Measurements from ENCODE around the gene MTHFD2.

MTHFD2 gene

GRCh38 chr2:74164761-74165160 is 33.7 kb upstream of the MTHFD2 start:
- DNase-seq (ENCODE audit: low spot score) = no peak
- ChIA-PET CTCF (no interaction called here), POLR2A (ENCODE audit: low non-redundant PET) (no interaction called here)
- TF ChIP-seq CTCF (conservative IDR thresholded peaks at IDR 0.05; ENCODE audit: low read depth) = no peak
- H3K27ac ChIP-seq = no peak overlapping the region

GRCh38 chr2:74168739-74169138 is 29.7 kb upstream of the MTHFD2 start:
- ChIA-PET CTCF (interaction anchor here (0.6 kb wide), 1 partner anchor 1276 kb away, joined by 4 read pairs; no protein-coding TSS in a partner anchor), POLR2A (ENCODE audit: low non-redundant PET) (interaction anchor here (1.0 kb wide), 1 partner anchor 31 kb away, joined by 4 read pairs; no protein-coding TSS in a partner anchor)
- no peak for TF ChIP-seq CTCF (conservative IDR thresholded peaks at IDR 0.05; ENCODE audit: low read depth)
- no peak overlapping the region for H3K27ac ChIP-seq
- DNase-seq (ENCODE audit: low spot score) = no peak

DNA sequence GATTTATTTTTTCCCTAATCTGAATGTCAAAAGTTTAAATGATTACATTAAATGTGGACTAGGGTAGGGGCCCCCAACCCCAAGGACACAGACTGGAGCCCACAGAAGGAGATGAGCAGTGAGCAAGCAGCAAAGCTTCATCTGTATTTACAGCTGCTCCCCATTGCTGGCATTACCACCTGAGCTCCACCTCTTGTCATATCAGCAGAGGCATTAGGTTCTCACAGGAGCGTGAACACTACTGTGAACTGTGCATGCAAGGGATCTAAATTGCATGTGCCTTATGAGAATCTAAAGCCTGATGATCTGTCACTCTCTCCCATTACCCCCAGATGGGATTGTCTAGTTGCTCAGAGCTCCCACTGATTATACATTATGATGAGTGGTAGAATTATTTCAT is 23.5 kb upstream of the MTHFD2 start:
- ChIA-PET CTCF (interaction anchor here (0.5 to 1.1 kb wide), 3 partner anchors 11 to 339 kb away, joined by 3 to 4 read pairs (median 3); partner anchors contain the start of gene MTHFD2), POLR2A (ENCODE audit: low non-redundant PET) (no interaction called here)
- no peak overlapping the region for H3K27ac ChIP-seq
- TF ChIP-seq CTCF (conservative IDR thresholded peaks at IDR 0.05; ENCODE audit: low read depth) = no peak
- DNase-seq (ENCODE audit: low spot score) = no peak

DNA sequence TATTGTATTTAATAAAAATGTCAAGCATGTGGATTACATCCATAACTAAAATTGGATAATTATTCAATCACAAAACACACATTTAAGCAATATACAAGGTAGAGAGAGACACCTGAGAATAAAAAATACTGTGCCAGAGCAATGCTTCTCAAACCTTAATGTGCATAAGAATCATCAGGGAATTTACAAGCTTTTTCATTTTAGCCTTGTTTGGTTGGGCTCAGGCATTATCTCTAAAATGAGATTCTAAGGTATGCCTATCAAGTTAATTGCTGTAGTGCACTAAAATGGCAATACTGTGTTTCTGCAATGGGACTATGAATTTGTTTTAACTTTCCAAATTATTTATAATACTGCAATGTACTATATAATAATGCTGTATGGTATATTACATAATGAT is 20.7 kb upstream of the MTHFD2 start:
- POLR2A ChIA-PET (ENCODE audit: low non-redundant PET) = interaction anchor here (1.5 kb wide), 1 partner anchor 27 kb away, joined by 4 read pairs; no protein-coding TSS in a partner anchor
- no peak for DNase-seq (ENCODE audit: low spot score)
- no peak for TF ChIP-seq CTCF (conservative IDR thresholded peaks at IDR 0.05; ENCODE audit: low read depth)
- CTCF ChIA-PET = interaction anchor here (0.7 to 1.1 kb wide), 2 partner anchors 22 to 149 kb away, joined by 3 to 5 read pairs; no protein-coding TSS in a partner anchor
- H3K27ac ChIP-seq = peak overlapping the region; percentile 95

GRCh38 chr2:74178211-74179062 is 20.0 kb upstream of the MTHFD2 start, which contains the start of gene MOB1A:
Gene MOB1A (minus strand): TSS chr2:74178879. CDS start chr2:74178674, 205 bp downstream.
- peak; percentile 98 for DNase-seq (ENCODE audit: low spot score)
- ChIA-PET CTCF (interaction anchor here (0.7 to 1.1 kb wide), 3 partner anchors 10 to 148 kb away, joined by 3 to 5 read pairs (median 3); no protein-coding TSS in a partner anchor), POLR2A (ENCODE audit: low non-redundant PET) (interaction anchor here (0.6 to 1.5 kb wide), 5 partner anchors 10 to 966 kb away, joined by 3 to 5 read pairs (median 3); no protein-coding TSS in a partner anchor)
- no peak for TF ChIP-seq CTCF (conservative IDR thresholded peaks at IDR 0.05; ENCODE audit: low read depth)
- peak within 1 kb of the TSS; percentile 95 for H3K27ac ChIP-seq

- H3K27ac ChIP-seq = peak overlapping the region; percentile 95
- TF ChIP-seq CTCF (conservative IDR thresholded peaks at IDR 0.05; ENCODE audit: low read depth) = peak; percentile 13; the same call in 1 of the 2 replicates
- POLR2A ChIA-PET (ENCODE audit: low non-redundant PET) = interaction anchor here (0.6 to 1.5 kb wide), 5 partner anchors 9 to 965 kb away, joined by 3 to 5 read pairs (median 3); no protein-coding TSS in a partner anchor
- CTCF ChIA-PET = interaction anchor here (0.7 kb wide), 2 partner anchors 9 kb away, joined by 3 read pairs; no protein-coding TSS in a partner anchor
- no peak for DNase-seq (ENCODE audit: low spot score)
Measured at GRCh38 chr2:74179063-74179865, 19.2 kb upstream of the MTHFD2 start.
